Activated CD4-positive, alpha-beta T cell treated with anti-CD3 and anti-CD28 coated beads for 48 hours (primary cell): ENCODE measurements around the gene GPR75.
"Not testable (repeated sequence)": the region's sequence is repeated elsewhere in the genome, so short reads cannot be mapped to it uniquely, and the experiment has no call there.

Experiments
- DNase-seq: peaks from one replicate; pipeline ENCODE4 v3.0.0-alpha.2; 2020

Gene GPR75

GRCh38 chr2:53851052-53851757 is 8.6 kb downstream of the GPR75 start:
- DNase-seq = not testable (repeated sequence)

DNA sequence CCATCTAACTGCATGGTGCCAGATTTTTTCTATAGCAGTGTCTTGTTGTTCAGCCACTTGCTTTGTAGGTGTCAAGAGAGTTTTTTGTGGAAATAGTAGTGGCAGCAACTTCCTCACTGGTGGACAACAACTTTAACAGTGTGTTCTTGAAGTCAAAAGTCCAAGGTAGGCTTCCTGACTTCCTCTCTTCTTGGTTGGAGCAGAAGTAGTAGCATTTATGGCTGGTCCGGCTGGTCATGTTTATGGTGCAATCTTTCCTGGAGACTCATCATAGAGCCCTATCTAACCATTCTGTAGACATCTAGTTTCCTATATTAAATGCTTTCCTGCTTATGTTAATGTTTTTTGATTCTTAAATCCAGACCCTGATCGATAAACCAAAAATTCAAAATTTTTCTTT is 11.7 kb downstream of the GPR75 start:
- DNase-seq = no peak

DNA sequence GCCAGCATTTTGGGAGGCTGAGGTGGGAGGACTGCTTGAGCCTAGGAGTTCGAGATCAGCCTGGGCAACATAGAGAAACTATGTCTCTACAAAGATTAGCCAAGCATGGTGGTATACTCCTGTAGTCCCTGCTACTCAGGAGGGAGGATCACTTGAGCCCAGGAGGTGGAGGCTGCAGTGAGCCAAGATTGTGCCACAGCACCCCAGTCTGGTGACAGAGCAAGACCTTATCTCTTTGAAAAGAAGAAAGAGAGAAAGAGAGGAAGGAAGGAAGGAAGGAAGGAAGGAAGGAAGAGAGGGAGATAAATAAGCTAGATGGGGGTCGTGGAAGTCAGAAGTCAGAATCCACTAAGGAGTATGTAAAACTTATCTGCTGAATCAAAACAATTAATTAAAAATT is 16.2 kb downstream of the GPR75 start:
- no peak for DNase-seq

- DNase-seq = no peak
Observed at GRCh38 chr2:53842891-53843290, 16.9 kb downstream of the GPR75 start.

DNA sequence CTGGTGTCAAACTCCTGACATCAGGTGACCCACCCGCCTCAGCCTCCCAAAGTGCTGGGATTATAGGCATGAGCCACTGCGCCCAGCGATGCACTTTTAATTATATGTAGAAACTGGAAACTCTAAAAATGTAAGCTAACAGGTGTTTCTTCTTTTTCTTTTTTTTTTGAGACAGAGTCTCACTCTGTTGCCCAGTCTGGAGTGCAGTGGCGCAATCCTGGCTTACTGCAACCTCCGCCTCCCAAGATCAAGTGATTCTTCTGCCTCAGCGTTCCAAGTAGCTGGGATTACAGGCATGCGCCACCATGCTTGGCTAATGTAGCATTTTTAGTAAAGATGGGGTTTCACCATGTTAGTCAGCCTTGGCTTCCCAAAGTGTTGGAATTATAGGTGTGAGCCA is 18.1 kb downstream of the GPR75 start:
- DNase-seq = not testable (repeated sequence)

DNA sequence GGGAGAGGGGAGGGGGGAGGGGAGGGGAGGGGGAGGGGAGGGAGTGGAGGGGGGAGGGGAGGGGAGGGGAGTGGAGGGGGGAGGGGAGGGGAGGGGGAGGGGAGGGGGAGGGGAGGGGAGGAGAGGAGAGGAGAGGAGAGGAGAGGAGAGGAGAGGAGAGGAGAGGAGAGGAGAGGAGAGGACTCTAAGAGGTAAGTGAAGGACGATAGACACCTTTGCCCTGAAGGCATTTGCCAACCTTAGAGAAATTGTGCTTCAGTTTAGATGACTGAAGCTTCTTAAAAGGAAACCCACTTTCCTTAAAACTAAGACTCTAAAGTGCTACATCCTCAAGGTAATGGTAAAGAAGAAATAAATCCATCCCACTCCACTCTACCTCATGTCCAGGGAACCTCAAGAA is 19.2 kb downstream of the GPR75 start:
- no peak for DNase-seq

GRCh38 chr2:53829980-53830290 is 29.8 kb downstream of the GPR75 start:
- not testable (repeated sequence) for DNase-seq

DNA sequence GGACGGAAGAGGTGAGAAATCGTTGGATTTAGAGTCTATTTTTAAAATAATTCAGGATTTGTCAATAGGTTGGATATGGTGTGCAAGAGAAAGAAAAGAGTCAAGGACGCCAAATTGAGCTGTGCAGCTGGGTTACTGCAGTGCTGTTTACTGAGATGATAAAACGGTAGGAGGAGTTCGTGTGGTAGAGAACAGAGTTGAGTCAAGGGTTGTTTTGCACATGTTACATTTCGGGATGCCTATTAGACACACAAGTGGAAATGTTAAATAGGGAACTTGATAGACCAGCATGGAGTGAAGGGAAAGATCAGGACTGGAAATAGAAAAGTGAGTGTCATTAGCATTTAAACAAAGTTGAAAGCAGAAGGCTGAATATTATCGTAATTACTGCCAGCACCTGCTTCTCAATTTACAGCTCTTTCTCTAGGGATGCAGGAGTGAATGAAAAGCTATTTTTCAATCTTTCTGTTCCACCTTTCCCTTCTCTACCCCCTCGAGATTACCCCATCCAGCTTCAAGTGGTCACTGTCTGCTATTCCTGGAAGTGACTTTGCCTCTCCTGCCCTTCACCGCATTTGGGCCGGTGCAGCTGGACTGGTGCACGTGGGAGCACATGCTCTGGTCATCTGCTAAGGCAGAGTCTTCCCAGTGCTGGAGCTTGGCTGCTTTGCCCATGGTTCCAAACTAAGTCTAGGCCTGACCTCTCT is 30.3 kb downstream of the GPR75 start:
- no peak for DNase-seq

- no peak for DNase-seq
Observed at GRCh38 chr2:53828331-53828730, 31.4 kb downstream of the GPR75 start.

DNA sequence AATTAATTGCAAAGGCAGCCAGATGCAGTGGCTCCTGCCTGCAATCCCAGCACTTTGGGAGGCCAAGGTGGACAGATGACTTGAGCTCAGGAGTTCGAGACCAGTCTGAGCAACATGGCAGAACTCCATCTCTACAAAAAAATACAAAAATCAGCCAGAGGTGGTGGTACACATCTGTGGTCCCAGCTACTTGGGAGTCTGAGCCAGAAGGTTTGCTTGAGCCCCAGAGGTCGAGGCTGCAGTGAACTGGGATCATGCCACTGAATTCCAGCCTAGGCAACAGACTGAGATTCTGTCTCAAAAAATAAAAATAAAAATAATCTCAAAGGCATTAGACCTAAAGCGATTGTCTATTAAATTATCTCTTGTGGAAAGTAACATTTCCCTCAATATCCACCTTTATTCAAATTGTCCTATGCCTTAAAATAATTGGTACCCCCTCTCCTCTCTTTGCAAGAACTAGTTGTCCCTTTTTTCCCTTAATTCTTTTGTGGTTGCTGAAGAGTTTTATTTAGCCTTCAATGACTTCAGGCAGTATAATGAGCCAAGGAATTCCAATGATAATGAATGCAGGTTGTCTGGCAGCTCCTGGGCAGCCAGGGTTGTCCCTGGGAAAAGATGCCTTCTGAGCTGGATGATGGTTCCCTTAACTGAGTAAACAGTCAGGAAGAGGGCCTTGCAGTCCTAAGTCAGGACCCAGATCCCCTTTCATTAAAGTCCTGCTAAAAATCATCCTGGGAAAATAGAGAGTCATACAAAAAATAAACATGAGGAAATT is 32.2 kb downstream of the GPR75 start:
- no peak for DNase-seq

DNA sequence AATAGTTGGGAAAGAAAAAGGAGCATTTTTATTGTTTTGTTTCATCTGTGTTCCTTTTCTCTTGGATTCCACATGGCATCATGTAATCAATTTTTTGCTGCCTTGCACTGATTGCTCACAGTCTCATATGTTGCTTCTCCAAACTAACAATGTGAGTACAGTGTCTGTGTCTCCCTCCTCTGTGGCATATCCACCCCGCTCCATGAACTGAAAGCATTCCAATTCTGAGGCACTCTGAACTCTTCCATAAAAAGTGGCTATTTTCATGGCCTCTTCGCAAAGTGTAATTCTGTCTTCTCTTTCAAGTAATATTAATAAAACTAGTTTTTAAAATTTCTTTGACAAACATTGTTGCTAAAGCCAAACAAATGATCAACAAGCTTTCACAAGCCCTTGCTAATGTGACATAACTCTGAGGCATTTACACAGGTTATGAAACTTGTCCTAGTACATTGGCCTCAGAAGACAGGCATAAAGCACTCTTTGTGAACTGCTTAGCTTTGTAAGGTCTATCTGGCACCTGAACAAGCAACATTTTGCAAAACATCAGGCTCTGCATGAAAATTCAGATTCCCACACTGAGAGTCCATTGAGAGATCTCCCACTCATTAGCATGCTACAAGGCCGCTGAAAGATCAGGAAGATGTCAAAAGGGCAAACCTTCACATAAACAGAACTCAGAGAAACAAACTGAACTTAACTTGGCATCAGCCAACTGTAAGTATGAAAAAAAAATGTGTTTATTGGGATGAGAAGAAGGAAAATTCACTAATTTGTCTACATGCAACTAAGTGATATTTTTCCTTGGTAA is 33.0 kb downstream of the GPR75 start:
- DNase-seq = no peak

GRCh38 chr2:53826030-53826410 is 33.7 kb downstream of the GPR75 start:
- no peak for DNase-seq

DNA sequence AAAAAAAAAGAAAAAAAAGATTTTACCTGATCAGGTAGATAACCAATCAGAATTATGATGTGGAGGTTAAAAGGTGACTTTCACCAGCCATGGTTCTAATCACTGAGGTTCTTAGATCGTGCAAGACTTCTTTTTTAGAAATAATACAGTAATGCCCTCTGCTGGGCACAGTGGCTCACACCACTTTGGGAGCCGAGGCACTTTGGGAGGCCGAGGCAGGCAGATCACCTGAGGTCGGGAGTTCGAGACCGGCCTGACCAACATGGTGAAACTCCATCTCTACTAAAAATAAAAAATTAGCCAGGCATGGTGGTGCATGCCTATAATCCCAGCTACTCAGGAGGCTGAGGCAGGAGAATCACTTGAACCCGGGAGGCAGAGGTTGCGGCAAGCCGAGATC is 36.1 kb downstream of the GPR75 start:
- peak; percentile 47 for DNase-seq

DNA sequence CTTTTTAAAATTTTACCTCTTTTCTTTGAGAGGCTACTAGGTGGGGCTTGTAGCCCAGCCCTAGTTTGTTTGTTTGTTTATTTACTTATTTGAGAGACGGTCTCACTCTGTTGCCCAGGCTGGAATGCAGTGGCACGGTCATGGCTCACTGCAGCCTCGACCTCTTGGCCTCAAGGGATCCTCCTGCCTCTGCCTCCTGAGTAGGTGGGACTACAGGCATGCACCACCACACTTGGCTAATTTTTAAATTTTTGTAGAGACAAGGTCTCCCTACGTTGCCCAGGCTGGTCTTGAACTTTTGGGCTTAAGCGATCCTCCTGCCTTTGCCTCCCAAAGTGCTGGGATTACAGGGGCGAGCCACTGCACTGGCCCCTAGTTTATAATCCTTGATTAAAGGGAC is 38.0 kb downstream of the GPR75 start:
- DNase-seq = no peak

- no peak for DNase-seq
Observed at GRCh38 chr2:53820711-53821110, 39.1 kb downstream of the GPR75 start.

DNA sequence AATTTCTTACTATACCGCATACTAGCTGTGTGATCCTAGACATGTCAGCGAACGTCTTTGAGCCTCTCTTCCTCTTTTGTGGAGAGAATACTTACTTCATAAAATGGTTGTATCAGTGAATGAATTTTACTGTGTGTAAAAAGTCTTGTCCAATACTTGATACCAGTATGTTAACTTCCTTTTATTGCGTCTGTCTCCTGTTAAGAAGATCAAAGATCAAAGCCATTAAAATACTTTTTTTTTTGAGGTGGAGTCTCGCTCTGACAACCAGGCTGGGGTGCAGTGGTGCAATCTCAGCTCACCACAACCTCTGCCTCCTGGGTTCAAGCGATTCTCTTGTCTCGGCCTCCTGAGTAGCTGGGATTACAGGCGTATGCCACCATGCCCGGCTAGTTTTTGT is 39.7 kb downstream of the GPR75 start:
- no peak for DNase-seq

- no peak for DNase-seq
Observed at GRCh38 chr2:53819634-53820033, 40.1 kb downstream of the GPR75 start.

- no peak for DNase-seq
Observed at GRCh38 chr2:53818854-53819435, 40.8 kb downstream of the GPR75 start.

DNA sequence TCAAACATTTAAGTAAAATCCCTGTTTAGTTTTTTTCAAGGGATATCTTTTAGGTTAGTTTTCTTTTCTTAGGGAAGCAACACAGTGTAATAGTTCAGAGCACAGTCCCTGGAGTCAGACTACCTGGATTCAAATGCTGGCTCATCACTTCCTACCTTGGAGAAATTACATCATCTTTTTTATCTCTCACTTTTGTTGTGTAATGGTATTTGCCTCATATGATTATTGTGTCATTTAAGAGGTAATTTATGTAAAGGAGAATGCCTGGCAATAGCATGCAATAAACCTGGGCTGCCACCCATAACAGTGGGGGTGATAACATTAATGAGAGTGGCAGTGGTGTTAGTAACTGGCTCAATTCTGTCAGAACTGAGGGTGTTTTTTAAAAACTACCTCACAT is 46.6 kb downstream of the GPR75 start:
- no peak for DNase-seq

DNA sequence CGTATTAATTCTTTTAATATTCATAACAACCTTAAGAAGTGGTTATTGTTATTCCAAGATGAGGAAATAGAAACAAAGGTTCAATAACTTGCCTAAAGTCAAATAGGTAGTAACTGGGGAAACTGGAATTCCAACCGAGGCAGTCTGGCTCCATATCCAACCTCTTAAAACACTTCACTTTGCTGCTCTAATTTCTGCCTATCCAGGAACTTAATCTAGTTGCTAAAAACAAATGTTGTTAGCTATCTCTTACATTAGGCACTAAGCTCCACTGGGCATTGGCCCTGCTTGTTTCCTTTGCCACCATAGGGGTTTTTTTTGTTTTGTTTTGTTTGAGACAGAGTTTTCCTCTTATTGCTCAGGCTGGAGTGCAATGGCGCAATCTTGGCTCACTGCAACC is 48.2 kb downstream of the GPR75 start:
- no peak for DNase-seq
